Nephron (organoid): ENCODE data around the gene TBCD.
A peak's percentile ranks its signal among the peaks of the same experiment; 100 is the strongest.
"Not testable (repeated sequence)": the region's sequence is repeated elsewhere in the genome, so short reads cannot be mapped to it uniquely, and the experiment has no call there.

Experiments
- H3K27ac Mint-ChIP-seq, 3 experiments: 2 replicates each; pipeline ENCODE4 v1.8.0; 2020; ENCODE audit warnings: mixed read lengths in 3 of 3, mild to moderate bottlenecking in 2 of 3, moderate library complexity in 1 of 3
- H3K27me3 Mint-ChIP-seq: 2 replicates; pipeline ENCODE4 v1.8.0; 2021; ENCODE audit warnings: low read depth, mild to moderate bottlenecking, moderate library complexity, mixed read lengths
- H3K36me3 Mint-ChIP-seq: 2 replicates; pipeline ENCODE4 v1.8.0; 2020; ENCODE audit warnings: low read depth, mixed read lengths
- H3K4me1 Mint-ChIP-seq: 2 replicates; pipeline ENCODE4 v1.8.0; 2020; ENCODE audit warnings: mixed read lengths
- H3K4me3 Mint-ChIP-seq, 3 experiments: 2 replicates each; pipeline ENCODE4 v1.8.0; 2020; ENCODE audit warnings: mild to moderate bottlenecking in 3 of 3, mixed read lengths in 3 of 3, moderate library complexity in 2 of 3
- H3K9me3 Mint-ChIP-seq: 2 replicates; pipeline ENCODE4 v1.8.0; 2020; ENCODE audit warnings: mixed read lengths
- CTCF ChIP-seq, 3 experiments: fragments of 200-600 bp; sonication (generic); IDR thresholded peaks; one replicate each; pipeline ENCODE4 v1.5.0; 2021; ENCODE audit warnings: antibody characterized with exemption in 3 of 3; ENCODE audit not compliant: unreplicated experiment in 3 of 3

TBCD gene

GRCh38 chr17:82769041-82769440 lies 17.2 kb downstream of the TBCD start:
- Mint-ChIP-seq H3K27ac (no peak overlapping the region), H3K4me1 (no peaks in the 10 kb centered on the region), H3K27me3 (no peaks in the 10 kb centered on the region), H3K9me3 (no peaks in the 10 kb centered on the region), H3K36me3 (peaks cover 59% of the 10 kb centered on the region), H3K4me3 (no peak overlapping the region)
- TF ChIP-seq CTCF (IDR thresholded peaks at IDR 0.05; ENCODE audit: unreplicated experiment in 3 of 3): no peak

GRCh38 chr17:82772026-82772425 lies 20.2 kb downstream of the TBCD start:
- Mint-ChIP-seq H3K27ac (no peak overlapping the region), H3K36me3 (peaks cover 63% of the 10 kb centered on the region), H3K9me3 (no peaks in the 10 kb centered on the region), H3K4me1 (peaks cover 2% of the 10 kb centered on the region), H3K27me3 (no peaks in the 10 kb centered on the region), H3K4me3 (no peak overlapping the region)
- no peak for TF ChIP-seq CTCF (IDR thresholded peaks at IDR 0.05; ENCODE audit: unreplicated experiment in 3 of 3)

GRCh38 chr17:82774456-82774855 lies 22.6 kb downstream of the TBCD start:
- Mint-ChIP-seq H3K36me3 (peaks cover 49% of the 10 kb centered on the region), H3K27ac (peak overlapping the region in 2 of 3 experiments; percentile 76 to 84)
- H3K4me1 Mint-ChIP-seq, H3K4me3 Mint-ChIP-seq, H3K27me3 Mint-ChIP-seq, H3K9me3 Mint-ChIP-seq: not testable (repeated sequence)

GRCh38 chr17:82775001-82775823 lies 23.3 kb downstream of the TBCD start:
- Mint-ChIP-seq H3K36me3 (peaks cover 43% of the 10 kb centered on the region), H3K27me3 (no peaks in the 10 kb centered on the region), H3K27ac (peak overlapping the region in 1 of 3 experiments; percentile 28), H3K9me3 (no peaks in the 10 kb centered on the region), H3K4me3 (no peak overlapping the region), H3K4me1 (peaks cover 11% of the 10 kb centered on the region)
- TF ChIP-seq CTCF (IDR thresholded peaks at IDR 0.05; ENCODE audit: unreplicated experiment in 3 of 3): peak; percentile 68 to 81 (median 71)

GRCh38 chr17:82776454-82776853 lies 24.6 kb downstream of the TBCD start:
- Mint-ChIP-seq H3K4me3 (no peak overlapping the region), H3K27me3 (no peaks in the 10 kb centered on the region), H3K36me3 (peaks cover 42% of the 10 kb centered on the region), H3K9me3 (no peaks in the 10 kb centered on the region), H3K27ac (no peak overlapping the region), H3K4me1 (peaks cover 13% of the 10 kb centered on the region)
- no peak for TF ChIP-seq CTCF (IDR thresholded peaks at IDR 0.05; ENCODE audit: unreplicated experiment in 3 of 3)

GRCh38 chr17:82777778-82778375 lies 26.0 kb downstream of the TBCD start:
- not testable (repeated sequence) for H3K27ac Mint-ChIP-seq, H3K4me3 Mint-ChIP-seq, H3K27me3 Mint-ChIP-seq, H3K9me3 Mint-ChIP-seq
- peak; percentile 33 to 46 (median 39) for TF ChIP-seq CTCF (IDR thresholded peaks at IDR 0.05; ENCODE audit: unreplicated experiment in 3 of 3)
- Mint-ChIP-seq H3K36me3 (peaks cover 35% of the 10 kb centered on the region), H3K4me1 (peaks cover 24% of the 10 kb centered on the region)
